Measurements from ENCODE around the gene GDPD5. TPM values are rescaled to one million over a fixed set of nuclear protein-coding genes. Genes with fewer than 3 reads are reported as not detected.

The GDPD5 gene
- total RNA-seq, 2 experiments from 2014 or later = 13.5 to 57.3 TPM

GRCh38 chr11:75513250-75513649 is 12.5 kb downstream of the GDPD5 start:
- Histone ChIP-seq H3K36me3 (ENCODE audit: insufficient read depth, low read length) (peaks cover 3% of the 10 kb centered on the region; the same call in 1 of the 2 replicates), H3K9me3 (ENCODE audit: low read length) (no peaks in the 10 kb centered on the region), H3K9me2 (ENCODE audit: insufficient read depth, low read length) (no peaks in the 10 kb centered on the region), H3K27ac (ENCODE audit: low read depth, low read length, poor library complexity, severe bottlenecking) (no peak overlapping the region), H3K4me3 (ENCODE audit: low read depth, low read length, poor library complexity, severe bottlenecking) (no peak overlapping the region), H3K4me1 (ENCODE audit: insufficient read depth, low read length, poor library complexity, severe bottlenecking) (peaks cover 51% of the 10 kb centered on the region), H3K79me2 (ENCODE audit: insufficient read depth, low read depth, low read length) (no peaks in the 10 kb centered on the region), H3K4me2 (ENCODE audit: low read length) (no peak overlapping the region), H4K20me1 (ENCODE audit: insufficient read depth, low read length) (no peaks in the 10 kb centered on the region), H2AFZ (ENCODE audit: low read length) (no peak overlapping the region)
- DNase-seq (ENCODE audit: low spot score) = no peak
- ChIA-PET POLR2A (no interaction called here), CTCF (ENCODE audit: unreplicated experiment) (no interaction called here)
- intact Hi-C loops (cut with micrococcal nuclease; ENCODE audit: unreplicated experiment) = no loop called here
- no TSS peak for BruUV-seq (replicated peaks)
- TF ChIP-seq, protein P1, sequence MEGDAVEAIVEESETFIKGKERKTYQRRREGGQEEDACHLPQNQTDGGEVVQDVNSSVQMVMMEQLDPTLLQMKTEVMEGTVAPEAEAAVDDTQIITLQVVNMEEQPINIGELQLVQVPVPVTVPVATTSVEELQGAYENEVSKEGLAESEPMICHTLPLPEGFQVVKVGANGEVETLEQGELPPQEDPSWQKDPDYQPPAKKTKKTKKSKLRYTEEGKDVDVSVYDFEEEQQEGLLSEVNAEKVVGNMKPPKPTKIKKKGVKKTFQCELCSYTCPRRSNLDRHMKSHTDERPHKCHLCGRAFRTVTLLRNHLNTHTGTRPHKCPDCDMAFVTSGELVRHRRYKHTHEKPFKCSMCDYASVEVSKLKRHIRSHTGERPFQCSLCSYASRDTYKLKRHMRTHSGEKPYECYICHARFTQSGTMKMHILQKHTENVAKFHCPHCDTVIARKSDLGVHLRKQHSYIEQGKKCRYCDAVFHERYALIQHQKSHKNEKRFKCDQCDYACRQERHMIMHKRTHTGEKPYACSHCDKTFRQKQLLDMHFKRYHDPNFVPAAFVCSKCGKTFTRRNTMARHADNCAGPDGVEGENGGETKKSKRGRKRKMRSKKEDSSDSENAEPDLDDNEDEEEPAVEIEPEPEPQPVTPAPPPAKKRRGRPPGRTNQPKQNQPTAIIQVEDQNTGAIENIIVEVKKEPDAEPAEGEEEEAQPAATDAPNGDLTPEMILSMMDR (conservative IDR thresholded peaks at IDR 0.05; ENCODE audit: low read length) = no peak
- TF ChIP-seq EZH2phosphoT487 (IDR thresholded peaks at IDR 0.05; ENCODE audit: borderline replicate concordance, low read depth, low read length) = no peak

DNA sequence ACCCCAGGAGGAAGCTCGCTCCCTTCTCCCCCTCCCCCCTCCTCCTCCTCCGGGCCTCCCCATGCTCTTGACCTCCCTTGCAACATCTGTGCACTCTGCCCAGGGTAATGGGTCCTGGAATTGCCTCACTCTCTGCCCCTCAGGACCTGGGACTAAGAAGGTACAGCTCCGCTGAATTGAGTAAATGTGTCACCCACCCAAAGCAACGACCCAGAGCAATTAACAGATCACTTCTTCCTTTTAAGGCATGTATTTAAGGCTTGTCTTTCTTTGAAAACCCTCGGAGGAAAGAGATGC is 15.1 kb downstream of the GDPD5 start:
- ChIA-PET POLR2A (interaction anchor here (0.9 kb wide), 1 partner anchor 10 kb away, joined by 3 read pairs; no protein-coding TSS in a partner anchor), CTCF (ENCODE audit: unreplicated experiment) (no interaction called here)
- DNase-seq (ENCODE audit: low spot score) = no peak
- intact Hi-C loops (cut with micrococcal nuclease; ENCODE audit: unreplicated experiment) = no loop called here
- Histone ChIP-seq H3K27ac (ENCODE audit: low read depth, low read length, poor library complexity, severe bottlenecking) (no peak overlapping the region), H3K4me1 (ENCODE audit: insufficient read depth, low read length, poor library complexity, severe bottlenecking) (peaks cover 52% of the 10 kb centered on the region), H3K79me2 (ENCODE audit: insufficient read depth, low read depth, low read length) (no peaks in the 10 kb centered on the region), H3K9me2 (ENCODE audit: insufficient read depth, low read length) (no peaks in the 10 kb centered on the region), H3K4me2 (ENCODE audit: low read length) (no peak overlapping the region), H3K36me3 (ENCODE audit: insufficient read depth, low read length) (no peaks in the 10 kb centered on the region), H3K4me3 (ENCODE audit: low read depth, low read length, poor library complexity, severe bottlenecking) (no peak overlapping the region), H4K20me1 (ENCODE audit: insufficient read depth, low read length) (no peaks in the 10 kb centered on the region), H2AFZ (ENCODE audit: low read length) (no peak overlapping the region), H3K9me3 (ENCODE audit: low read length) (no peaks in the 10 kb centered on the region)
- BruUV-seq (replicated peaks) = no TSS peak
- TF ChIP-seq EZH2phosphoT487 (IDR thresholded peaks at IDR 0.05; ENCODE audit: borderline replicate concordance, low read depth, low read length) = no peak
- TF ChIP-seq, protein P1 (conservative IDR thresholded peaks at IDR 0.05; ENCODE audit: low read length) = no peak

DNA sequence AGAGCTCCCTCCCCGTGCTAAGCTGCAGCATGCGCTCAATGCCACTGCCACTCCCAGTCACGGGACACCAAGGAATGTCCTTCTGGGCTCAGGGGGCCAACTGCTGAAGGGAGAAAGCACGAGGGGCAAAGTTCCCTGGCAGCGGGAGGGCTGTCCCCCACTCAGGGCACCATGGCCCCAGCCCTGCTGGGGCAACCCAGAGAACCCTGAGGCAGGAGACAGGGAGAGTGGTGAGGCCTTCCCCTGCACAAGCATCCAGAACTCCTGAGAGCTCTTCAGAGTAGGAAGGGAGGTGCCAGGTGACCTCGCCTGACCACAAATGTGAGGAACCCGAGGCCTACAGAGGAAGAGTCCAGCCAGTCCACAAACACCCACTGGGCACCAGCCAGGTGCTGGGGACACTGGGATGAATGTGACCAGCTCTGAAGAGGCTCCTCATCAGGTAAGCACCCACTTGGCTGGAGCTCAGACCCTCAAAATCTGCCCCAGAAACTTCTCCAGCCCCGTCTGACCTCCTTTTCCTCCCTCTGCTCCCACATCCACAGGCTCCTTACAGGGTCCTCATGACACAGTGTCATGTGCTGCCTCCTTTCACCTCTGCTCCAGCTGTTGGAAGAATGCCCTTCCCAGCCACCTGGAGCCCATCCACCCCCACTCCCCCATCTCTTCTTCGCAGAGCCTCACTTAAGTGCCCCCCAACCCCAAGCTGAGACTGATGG is 15.6 kb downstream of the GDPD5 start:
- CTCF ChIA-PET (ENCODE audit: unreplicated experiment) = interaction anchor here (0.6 kb wide), 1 partner anchor 1528 kb away, joined by 3 read pairs; no protein-coding TSS in a partner anchor

More for the DNA sequence above, 15.6 kb downstream of the GDPD5 start:
- POLR2A ChIA-PET = interaction anchor here (0.9 to 1.1 kb wide), 2 partner anchors 9 to 11 kb away, joined by 3 to 4 read pairs; no protein-coding TSS in a partner anchor
- no TSS peak for BruUV-seq (replicated peaks)
- intact Hi-C loops (cut with micrococcal nuclease; ENCODE audit: unreplicated experiment) = no loop called here
- Histone ChIP-seq H2AFZ (ENCODE audit: low read length) (no peak overlapping the region), H3K27ac (ENCODE audit: low read depth, low read length, poor library complexity, severe bottlenecking) (no peak overlapping the region), H3K9me2 (ENCODE audit: insufficient read depth, low read length) (no peaks in the 10 kb centered on the region), H4K20me1 (ENCODE audit: insufficient read depth, low read length) (no peaks in the 10 kb centered on the region), H3K4me1 (ENCODE audit: insufficient read depth, low read length, poor library complexity, severe bottlenecking) (peaks cover 47% of the 10 kb centered on the region), H3K4me3 (ENCODE audit: low read depth, low read length, poor library complexity, severe bottlenecking) (no peak overlapping the region), H3K36me3 (ENCODE audit: insufficient read depth, low read length) (no peaks in the 10 kb centered on the region), H3K79me2 (ENCODE audit: insufficient read depth, low read depth, low read length) (no peaks in the 10 kb centered on the region), H3K9me3 (ENCODE audit: low read length) (no peaks in the 10 kb centered on the region), H3K4me2 (ENCODE audit: low read length) (no peak overlapping the region)
- no peak for DNase-seq (ENCODE audit: low spot score)
- TF ChIP-seq, protein P1 (conservative IDR thresholded peaks at IDR 0.05; ENCODE audit: low read length) = no peak
- no peak for TF ChIP-seq EZH2phosphoT487 (IDR thresholded peaks at IDR 0.05; ENCODE audit: borderline replicate concordance, low read depth, low read length)
